Fibroblast of skin of right quadriceps (primary cell): ENCODE measurements around the gene TAF1B.
A peak's percentile ranks its signal among the peaks of the same experiment; 100 is the strongest.

Experiments
- DNase-seq: peaks from one replicate; pipeline ENCODE4 v3.0.0-alpha.2; 2013

TAF1B gene

DNA sequence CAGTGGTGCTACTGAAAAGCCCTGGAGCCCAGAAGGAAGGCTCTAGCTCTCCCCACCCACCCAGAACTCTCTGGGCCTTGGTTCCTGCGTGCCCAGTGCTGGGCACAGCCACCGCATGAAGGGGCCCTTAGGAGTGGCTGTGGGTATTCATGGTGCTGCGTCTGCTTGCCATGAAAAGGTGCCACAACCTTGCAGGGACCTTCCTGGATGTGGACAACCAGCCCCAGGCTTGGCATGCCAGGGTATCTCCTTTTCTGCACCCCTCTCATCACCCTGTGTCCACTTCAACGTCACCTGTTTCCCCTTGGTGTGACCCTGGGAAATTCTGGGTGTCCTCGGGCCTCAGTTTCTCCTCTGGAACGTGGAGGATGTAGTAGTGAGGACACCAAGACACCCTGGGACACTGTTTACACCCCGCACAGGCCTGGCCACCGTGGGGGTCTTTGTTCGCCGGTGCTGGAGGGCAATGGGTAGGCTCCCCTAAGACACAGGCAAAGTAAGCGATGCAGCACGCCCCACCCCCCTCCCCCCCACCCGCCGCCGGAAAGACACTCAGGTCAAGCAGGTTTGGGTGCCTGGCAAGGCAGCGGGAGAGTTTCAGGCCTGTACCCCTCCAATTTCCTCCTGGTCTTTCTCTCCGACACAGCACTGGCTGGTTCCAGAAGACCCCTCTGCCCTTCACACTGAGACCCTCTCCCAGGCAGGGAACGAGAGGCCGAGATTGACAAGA is 34.8 kb upstream of the TAF1B start:
- DNase-seq: no peak

DNA sequence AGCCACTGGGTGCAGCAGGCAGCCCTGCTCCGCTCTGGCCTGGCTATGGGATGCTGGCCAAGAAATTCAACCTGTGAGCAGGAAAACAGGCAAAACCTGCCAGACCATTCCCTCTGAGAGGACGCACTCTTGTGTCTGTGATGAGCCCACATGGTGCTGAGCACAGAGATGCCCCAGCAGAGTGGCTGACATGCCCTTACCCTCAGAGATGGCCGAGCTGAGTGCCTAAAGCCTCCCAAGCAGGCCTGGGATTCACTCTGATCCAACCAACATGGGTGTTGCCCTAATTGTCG is 34.3 kb upstream of the TAF1B start:
- no peak for DNase-seq

DNA sequence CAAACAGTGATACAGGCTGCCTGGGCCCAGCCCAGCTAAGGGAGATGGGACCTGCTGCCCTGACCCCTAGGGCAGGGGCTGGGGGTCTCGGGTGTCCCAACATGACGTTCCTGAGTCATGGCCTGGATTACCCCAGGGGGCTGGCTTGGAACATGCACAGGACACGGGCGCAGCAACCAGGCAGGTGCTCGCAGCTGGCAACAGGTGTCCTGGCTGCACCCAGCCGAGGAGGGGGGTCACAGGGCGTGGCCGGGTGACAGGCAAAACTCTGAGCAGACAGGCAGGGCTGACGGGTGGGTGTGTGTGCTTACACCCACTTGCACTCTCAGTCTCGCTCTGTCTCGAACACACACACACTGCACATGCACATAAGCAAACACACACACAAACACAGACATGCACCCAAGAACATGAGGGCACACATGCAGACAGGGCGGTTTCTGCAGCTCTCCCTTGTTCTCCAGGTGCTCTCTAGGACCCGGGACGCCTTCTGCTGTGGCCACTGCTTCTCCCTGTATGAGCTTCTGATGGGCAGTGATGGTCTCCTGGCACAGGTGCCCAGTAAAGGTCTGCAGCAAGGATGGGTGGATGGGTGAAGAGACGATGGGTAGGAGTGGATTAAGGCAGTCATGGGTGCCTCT is 33.7 kb upstream of the TAF1B start:
- no peak for DNase-seq

GRCh38 chr2:9811216-9811615 is 32.1 kb upstream of the TAF1B start:
- no peak for DNase-seq

DNA sequence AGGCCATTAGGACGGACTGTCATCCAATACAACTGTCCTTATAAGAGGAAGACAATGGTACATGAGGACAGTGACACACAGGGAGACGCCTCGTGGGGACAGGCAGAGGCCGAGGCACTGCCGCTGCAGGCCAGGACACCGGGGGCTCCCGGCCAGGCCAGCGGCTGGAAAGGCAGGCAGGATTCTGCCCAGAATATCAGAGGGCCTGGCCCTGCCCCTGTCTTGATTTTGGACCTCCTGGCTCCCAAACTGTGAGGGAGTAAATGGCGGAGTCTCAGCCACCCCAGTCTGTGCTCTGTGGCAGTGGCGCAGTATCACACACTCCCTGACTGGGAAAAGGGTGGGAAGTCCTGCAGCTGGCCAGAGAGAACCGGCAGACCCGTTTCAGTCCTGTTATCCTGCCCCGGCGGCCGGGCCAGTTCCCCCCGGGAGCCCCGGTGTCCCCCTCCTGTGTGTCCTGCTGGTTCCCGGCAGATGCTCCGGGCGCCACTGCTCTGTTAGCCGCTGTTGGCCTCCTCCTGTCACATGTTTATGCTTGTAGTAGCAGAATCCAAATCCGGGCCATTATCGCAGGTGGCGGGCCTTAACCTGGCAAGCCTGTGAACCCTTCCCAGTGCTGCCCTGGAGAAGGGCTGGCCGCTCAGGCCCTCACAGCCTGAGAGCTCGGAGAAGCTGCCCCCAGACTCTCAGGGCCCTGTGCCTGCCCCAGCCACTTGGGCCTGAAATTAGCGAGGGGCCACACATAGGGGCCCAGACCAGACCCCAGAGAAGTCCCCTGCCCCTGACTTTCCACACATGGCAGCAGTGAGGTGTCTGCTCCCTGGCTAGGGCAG is 31.4 kb upstream of the TAF1B start:
- DNase-seq: no peak

DNA sequence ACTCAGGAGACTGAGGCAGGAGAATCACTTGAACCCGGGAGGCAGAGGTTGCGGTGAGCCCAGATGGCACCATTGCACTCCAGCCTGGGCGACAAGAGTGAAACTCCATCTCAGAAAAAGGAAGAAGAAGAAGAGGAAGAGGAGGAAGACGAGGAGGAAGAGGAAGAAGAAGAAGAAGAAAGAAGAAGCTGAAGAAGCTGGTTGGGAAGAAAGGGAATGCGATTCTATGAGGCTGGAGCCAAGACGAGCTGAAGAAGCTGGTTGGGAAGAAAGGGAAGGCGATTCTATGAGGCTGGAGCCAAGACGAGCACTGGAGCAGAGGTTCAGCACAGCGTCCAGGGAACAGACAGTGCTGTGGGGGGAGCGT is 30.3 kb upstream of the TAF1B start:
- no peak for DNase-seq

GRCh38 chr2:9813312-9814128 is 29.8 kb upstream of the TAF1B start:
- DNase-seq: peak; percentile 55

DNA sequence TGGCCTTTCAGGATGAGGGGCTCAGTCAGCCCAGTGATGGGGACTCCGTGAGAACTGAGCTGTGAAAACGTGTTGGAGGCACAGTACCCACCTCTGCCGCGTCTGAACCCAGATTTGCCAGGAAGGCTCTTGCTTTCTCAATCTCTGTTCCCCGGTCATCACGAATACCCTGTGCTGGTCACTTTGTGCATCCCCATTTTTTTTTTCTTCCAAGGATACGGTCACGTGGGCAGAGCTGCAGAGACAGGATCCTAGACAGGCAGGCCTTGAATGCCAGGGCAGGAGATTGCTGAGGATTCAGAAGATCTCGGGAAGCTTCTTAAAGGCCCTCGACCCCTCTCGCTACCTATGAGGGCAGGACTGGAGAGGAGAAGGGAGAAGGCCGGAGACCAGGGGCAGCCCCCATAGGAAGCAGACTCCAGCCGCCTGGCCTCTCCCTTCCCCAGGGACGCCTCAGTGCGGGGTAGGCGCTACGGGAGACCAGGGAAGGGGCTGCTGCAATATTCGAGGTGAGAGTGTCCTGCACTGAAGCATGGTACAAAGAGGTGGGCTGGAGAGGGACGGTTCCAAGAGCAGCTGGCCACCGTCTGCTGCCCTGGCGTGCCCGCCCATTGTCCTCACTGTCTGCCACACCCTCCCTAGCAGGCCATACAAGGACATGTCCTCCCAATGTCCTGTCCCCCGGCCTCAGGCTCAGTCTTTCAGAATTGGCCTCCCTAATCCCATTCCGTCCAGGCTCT is 29.0 kb upstream of the TAF1B start:
- no peak for DNase-seq

DNA sequence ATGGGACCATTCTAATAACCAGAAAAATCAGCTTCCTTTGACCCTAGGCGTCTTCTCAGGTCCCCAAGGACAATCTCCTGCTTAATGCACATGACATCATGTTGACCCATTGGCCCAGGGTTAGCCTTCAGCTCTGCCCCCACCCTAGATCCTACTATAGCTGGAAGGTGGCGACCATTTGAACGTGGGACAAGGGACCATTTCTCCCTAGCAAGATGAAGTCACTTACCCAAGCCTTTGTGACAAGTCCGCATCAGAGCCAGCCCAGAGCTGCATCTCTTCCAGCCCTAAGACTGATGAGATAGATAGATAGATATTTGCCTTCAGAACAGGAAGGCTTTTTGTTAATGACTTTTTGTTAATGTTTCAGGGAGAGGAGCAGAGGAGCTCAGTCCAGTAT is 28.2 kb upstream of the TAF1B start:
- no peak for DNase-seq

GRCh38 chr2:9815844-9816279 is 27.4 kb upstream of the TAF1B start:
- peak; percentile 28 for DNase-seq

DNA sequence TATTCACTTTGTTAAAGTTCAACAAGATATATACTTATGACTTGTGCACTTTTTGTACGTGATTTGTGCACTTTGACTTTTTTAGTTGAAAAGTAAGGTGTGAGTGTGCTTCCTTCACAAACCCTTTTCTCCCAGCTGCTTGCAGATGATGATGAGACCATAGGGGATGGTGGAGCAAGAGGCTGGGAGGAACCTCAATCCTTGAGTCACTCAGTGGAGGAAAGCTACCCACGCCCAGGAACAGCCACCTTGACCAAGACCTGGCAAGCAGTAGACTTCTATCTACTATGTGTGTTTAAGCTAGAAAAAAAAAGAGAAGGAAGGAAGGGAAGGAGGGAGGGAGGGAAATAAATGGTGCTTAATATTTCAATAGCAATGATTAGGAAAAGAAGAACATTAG is 25.2 kb upstream of the TAF1B start:
- DNase-seq: no peak

GRCh38 chr2:9819551-9819950 is 23.7 kb upstream of the TAF1B start:
- no peak for DNase-seq

DNA sequence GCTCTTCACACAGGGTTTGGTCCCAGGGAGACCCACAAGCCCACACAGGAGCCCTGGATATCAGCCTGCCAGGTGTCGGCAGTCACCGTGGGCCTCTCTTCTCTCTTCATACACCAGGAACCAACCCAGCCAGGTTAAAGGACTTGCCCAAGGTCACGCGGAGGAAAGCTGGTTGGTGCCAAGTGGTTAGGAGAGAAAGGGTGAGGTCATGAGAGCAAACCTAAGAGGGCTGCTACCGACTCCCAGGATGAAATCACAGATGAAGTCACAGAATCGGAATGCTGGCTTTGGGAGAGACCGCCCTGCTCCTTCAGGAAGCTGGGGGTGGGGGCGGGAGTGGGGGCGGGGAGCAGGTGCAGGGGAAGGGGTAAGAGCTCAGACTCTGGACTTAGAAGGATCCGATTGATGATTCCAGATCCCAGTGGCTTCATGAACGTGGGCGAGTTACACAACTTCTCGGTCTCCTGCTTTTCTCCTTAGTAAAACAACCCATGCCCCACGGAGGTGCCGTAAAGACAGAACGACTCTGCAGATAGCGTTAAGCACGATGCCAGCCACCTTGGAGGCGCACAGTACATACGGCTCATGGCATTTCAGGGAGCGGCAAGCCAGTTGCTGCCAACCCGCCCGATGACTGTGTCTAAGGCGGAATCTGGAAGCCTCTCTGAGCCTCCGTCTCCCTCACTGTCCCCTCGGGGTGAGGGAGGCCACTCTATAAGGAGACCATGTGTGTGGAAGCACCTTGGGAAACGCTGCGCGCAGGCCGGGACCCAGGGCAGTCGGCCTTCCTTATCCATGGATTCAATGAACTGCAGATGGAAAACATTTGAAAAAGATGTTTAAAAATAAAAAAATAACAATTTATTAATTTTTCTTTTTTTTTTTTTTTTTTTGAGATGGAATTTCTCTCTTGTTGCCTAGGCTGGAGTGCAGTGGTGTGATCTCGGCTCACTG is 23.0 kb upstream of the TAF1B start:
- DNase-seq: peak; percentile 59

DNA sequence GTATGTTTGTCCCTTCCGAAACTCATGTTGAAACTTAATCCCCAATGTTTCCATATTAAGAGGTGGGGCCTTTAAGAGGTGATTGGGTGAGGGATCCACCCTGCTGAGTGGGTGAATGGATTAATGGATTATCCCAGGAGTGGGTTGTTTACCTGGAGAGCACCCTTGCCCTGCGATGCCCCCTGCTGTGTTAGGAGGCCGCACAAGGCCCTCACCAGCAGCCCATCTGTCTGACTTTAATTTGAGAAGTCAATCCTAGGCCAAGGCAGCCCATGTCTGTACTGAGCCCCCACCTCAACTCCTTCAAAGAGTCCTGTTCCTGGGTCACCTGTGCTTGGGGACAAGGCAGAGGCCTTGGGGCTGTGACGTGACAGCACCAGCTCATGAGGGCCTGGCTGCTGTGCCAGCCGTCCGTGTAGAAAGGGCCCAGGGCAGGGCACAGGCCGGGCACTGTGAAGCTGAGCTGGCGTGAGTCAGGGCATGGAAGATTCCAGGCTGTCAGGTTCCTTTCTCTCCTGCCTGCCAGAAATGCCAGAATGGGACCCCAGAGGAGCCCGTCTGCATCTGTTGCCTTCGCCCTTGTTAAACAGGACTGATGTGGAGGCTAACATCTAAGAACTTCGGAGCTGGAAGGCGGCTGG is 21.3 kb upstream of the TAF1B start:
- DNase-seq: no peak

DNA sequence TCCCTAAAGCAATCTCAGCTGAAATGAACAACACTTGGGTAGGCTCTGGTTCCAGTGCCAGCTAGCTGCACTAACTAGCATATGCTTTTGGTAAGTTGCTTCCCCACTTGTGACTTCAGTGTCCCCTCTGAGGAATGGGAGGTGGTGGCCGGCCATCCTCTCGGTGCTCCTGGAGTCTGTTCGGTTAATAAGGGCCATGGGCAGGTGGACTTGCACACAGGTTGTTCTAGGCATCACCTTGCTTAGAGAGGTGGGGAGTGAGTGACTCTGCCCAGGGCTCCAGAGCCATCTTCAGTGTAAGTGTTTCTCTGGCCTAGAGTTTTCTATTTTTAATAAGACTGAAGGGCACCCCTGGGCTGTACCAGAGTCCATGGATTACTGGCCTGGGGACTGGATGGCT is 18.8 kb upstream of the TAF1B start:
- DNase-seq: no peak

DNA sequence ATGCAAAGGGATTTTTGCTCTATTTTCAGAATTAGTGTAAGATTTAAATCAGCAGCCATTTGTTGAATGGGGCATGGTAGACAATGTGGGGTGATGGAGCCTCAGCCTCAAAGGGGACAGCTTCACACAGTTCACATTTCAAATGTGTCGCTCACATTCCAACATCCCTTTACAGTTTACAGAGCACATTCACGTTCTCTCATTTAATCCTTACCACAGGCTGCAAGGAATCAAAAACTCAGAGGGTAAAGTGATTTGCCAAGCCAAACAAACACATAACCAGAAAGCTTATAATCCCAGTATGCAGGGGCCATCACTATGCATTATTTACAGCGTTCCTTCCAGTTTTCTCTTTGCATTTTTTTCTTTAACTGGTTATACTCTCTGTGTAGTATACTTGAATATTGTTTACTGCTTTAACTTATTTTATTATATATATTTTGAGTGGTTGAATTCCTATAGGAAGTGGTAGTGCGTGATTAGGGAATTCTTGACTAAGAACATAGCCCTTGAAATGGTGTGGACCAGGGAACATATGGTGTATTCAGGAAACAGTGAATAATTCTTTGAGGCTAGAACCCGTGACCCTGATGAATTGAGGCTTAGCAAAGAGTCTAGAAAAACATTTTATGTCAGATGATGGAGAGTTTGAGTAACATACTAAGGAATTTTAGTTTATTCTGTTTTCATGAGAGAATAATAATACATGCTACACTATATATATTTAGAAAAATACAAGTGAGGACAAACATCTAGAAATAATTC is 18.1 kb upstream of the TAF1B start:
- peak; percentile 42 for DNase-seq

DNA sequence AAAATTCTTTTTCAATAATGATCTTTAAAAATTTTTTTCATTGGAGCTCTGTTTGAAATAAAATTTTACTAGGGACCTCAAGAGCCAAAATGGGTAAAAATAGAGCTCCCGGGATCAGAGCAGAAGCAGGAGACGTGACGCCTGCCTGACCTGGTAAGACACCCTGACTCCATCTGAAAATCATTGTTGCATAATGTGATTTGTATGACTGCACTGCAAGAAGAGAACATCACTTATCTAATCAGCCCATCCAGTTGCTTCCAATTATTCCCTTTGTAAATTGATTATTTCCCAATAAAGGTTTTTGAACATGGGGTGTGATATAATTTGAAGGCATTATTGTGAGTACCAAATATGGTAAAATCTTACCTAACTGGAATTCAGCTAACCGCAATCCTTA is 17.1 kb upstream of the TAF1B start:
- no peak for DNase-seq

GRCh38 chr2:9830685-9831410 is 12.4 kb upstream of the TAF1B start:
- no peak for DNase-seq

- DNase-seq: no peak
These were observed 11.6 kb upstream of the TAF1B start for GRCh38 chr2:9831670-9832069.
